PC-3 (cell line): ENCODE data around the gene TMEM201. TPM values are rescaled to one million over a fixed set of nuclear protein-coding genes. Genes with fewer than 3 reads are reported as not detected.

Experiments
- ATAC-seq: fragments of 200-7000 bp; cut with Tn5 transposase; 2 replicates; pipeline ENCODE4 v1.9.1; 2020; ENCODE audit warnings: mild to moderate bottlenecking, moderate library complexity
- BruUV-seq: library from RNA; stranded (reverse); fragments of 400-500 nt; replicated peaks from 2 replicates; lab custom pipeline; 2021; lab: Mats Ljungman, UMichigan
- CTCF ChIA-PET: fragments of 300-600 bp; sonication (Branson Sonifier 250); formaldehyde crosslinking; loops from one replicate; lab custom pipeline; 2022; ENCODE audit warnings: antibody characterized with exemption; lab: Charles Lee
- POLR2A ChIA-PET: fragments of 300-600 bp; sonication (Branson Sonifier 250); formaldehyde crosslinking; loops from one replicate; lab custom pipeline; 2022; ENCODE audit warnings: antibody characterized with exemption; ENCODE audit not compliant: unreplicated experiment; lab: Charles Lee
- DNase-seq: peaks from one replicate; pipeline ENCODE4 v3.0.0-alpha.2; 2015
- H2AFZ ChIP-seq: fragments of 300-600 bp; sonication (generic); 2 replicates; pipeline ENCODE4 v1.6.0; 2016; ENCODE audit warnings: antibody characterized with exemption, low read length
- H3F3A ChIP-seq: fragments of 300-600 bp; sonication (generic); one replicate; pipeline ENCODE4 v1.6.0; 2017; ENCODE audit warnings: antibody characterized with exemption, low read length, control low read depth, mild to moderate bottlenecking; ENCODE audit not compliant: unreplicated experiment
- H3K27ac ChIP-seq: fragments of 300-600 bp; sonication (generic); 2 replicates; pipeline ENCODE4 v1.5.1; 2016; ENCODE audit warnings: mild to moderate bottlenecking, low read length
- H3K27me3 ChIP-seq: fragments of 300-600 bp; sonication (generic); 2 replicates; pipeline ENCODE4 v1.6.1; 2016; ENCODE audit warnings: low read length, mixed read lengths
- H3K36me3 ChIP-seq: fragments of 300-600 bp; sonication (generic); 2 replicates; pipeline ENCODE4 v1.6.1; 2016; ENCODE audit warnings: low read depth, mixed run types, low read length, mixed read lengths
- H3K4me1 ChIP-seq: fragments of 300-600 bp; sonication (generic); 2 replicates; pipeline ENCODE4 v1.5.1; 2016; ENCODE audit warnings: low read length; ENCODE audit not compliant: insufficient read depth
- H3K4me2 ChIP-seq: fragments of 300-600 bp; sonication (generic); 2 replicates; pipeline ENCODE4 v1.6.0; 2016; ENCODE audit warnings: low read length
- H3K4me3 ChIP-seq: fragments of 300-600 bp; sonication (generic); 2 replicates; pipeline ENCODE4 v1.5.1; 2016; ENCODE audit warnings: mild to moderate bottlenecking, low read length, mixed read lengths
- H3K79me2 ChIP-seq: fragments of 300-600 bp; sonication (generic); 2 replicates; pipeline ENCODE4 v1.6.1; 2017; ENCODE audit warnings: low read length, mixed read lengths
- H3K9ac ChIP-seq: fragments of 300-600 bp; sonication (generic); 2 replicates; pipeline ENCODE4 v1.6.0; 2016; ENCODE audit warnings: mild to moderate bottlenecking, low read length
- H3K9me2 ChIP-seq: fragments of 300-600 bp; sonication (generic); replicated peaks from 2 replicates; pipeline ENCODE4 v1.6.1; 2016; ENCODE audit warnings: mixed run types, low read length, mixed read lengths
- H3K9me3 ChIP-seq: fragments of 300-600 bp; sonication (generic); 2 replicates; pipeline ENCODE4 v1.6.1; 2016; ENCODE audit warnings: low read length, mixed read lengths
- H4K20me1 ChIP-seq: fragments of 300-600 bp; sonication (generic); 2 replicates; pipeline ENCODE4 v1.6.1; 2016; ENCODE audit warnings: low read length, mixed read lengths
- EZH2 ChIP-seq: fragments of 300-600 bp; sonication (generic); IDR thresholded peaks from one replicate; pipeline ENCODE4 v1.6.1; 2017; ENCODE audit warnings: antibody characterized with exemption, mild to moderate bottlenecking, low read length; ENCODE audit not compliant: unreplicated experiment
- EZH2phosphoT487 ChIP-seq: fragments of 300-600 bp; sonication (generic); IDR thresholded peaks from 2 replicates; pipeline ENCODE4 v1.6.1; 2018; ENCODE audit warnings: mild to moderate bottlenecking, antibody characterized with exemption, low read length, borderline replicate concordance
- intact Hi-C: fragments of 100-400 bp; cut with micrococcal nuclease; formaldehyde crosslinking; loops from 2 replicates; pipeline ENCODE4 v1.9.0; 2023
- total RNA-seq: library from RNA; depleted of rRNA; stranded (reverse); fragments of >200 nt; gene quantifications from 2 replicates; pipeline ENCODE4 v1.2.3, GENCODE V29; 2014
- TF ChIP-seq, protein P1 (sequence below): fragments of 300-600 bp; sonication (generic); conservative IDR thresholded peaks from 2 replicates; pipeline ENCODE4 v1.5.1; 2017; ENCODE audit warnings: antibody characterized with exemption, low read depth, mild to moderate bottlenecking, low read length

TMEM201 gene
- total RNA-seq, 1 experiment from 2014 or later = 13.8 TPM

DNA sequence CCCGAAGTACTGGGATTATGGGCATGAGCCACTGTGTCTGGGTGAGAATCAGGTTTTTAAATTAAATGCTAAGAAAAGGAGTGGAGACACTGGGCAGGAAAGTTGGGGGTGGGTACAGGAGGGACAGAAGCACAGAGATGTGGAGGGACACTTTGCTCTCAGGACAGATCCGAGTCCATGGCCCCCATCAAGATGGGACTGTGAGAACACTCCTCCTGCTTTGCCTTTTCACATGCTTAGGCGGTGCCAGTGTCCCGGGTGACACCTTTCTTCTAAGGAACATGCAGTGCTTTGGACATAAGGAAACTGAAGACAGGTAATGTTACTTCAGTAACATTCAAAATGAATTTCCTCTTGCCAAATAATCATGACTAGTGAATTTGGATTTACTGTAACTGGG lies 32.8 kb upstream of the TMEM201 start:
- ChIA-PET POLR2A (no interaction called here), CTCF (interaction anchor here (0.7 kb wide), 1 partner anchor 56 kb away, joined by 4 read pairs; no protein-coding TSS in a partner anchor)
- no peak for ATAC-seq
- no peak for DNase-seq
- no peak overlapping the region for H2AFZ ChIP-seq
- H3K4me1 ChIP-seq = peaks cover 17% of the 10 kb centered on the region
- peaks cover 18% of the 10 kb centered on the region for H3K36me3 ChIP-seq
- no peaks in the 10 kb centered on the region for H3F3A ChIP-seq
- no peak overlapping the region for H3K9ac ChIP-seq
- BruUV-seq = no TSS peak
- H3K79me2 ChIP-seq = peaks cover 26% of the 10 kb centered on the region
- no peaks in the 10 kb centered on the region for H3K9me3 ChIP-seq
- TF ChIP-seq, protein P1, sequence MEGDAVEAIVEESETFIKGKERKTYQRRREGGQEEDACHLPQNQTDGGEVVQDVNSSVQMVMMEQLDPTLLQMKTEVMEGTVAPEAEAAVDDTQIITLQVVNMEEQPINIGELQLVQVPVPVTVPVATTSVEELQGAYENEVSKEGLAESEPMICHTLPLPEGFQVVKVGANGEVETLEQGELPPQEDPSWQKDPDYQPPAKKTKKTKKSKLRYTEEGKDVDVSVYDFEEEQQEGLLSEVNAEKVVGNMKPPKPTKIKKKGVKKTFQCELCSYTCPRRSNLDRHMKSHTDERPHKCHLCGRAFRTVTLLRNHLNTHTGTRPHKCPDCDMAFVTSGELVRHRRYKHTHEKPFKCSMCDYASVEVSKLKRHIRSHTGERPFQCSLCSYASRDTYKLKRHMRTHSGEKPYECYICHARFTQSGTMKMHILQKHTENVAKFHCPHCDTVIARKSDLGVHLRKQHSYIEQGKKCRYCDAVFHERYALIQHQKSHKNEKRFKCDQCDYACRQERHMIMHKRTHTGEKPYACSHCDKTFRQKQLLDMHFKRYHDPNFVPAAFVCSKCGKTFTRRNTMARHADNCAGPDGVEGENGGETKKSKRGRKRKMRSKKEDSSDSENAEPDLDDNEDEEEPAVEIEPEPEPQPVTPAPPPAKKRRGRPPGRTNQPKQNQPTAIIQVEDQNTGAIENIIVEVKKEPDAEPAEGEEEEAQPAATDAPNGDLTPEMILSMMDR = no peak
- no peak for TF ChIP-seq EZH2phosphoT487
- no peak for TF ChIP-seq EZH2
- peak overlapping the region; percentile 61 for H3K4me2 ChIP-seq
- H3K4me3 ChIP-seq = no peak overlapping the region
- H3K9me2 ChIP-seq = no peaks in the 10 kb centered on the region
- intact Hi-C loops = loop anchor here (2.0 kb wide), 1 partner anchor 15 kb away; no protein-coding TSS in a partner anchor
- peaks cover 6% of the 10 kb centered on the region; the same call in 1 of the 2 replicates for H4K20me1 ChIP-seq
- H3K27me3 ChIP-seq = no peaks in the 10 kb centered on the region
- no peak overlapping the region for H3K27ac ChIP-seq

DNA sequence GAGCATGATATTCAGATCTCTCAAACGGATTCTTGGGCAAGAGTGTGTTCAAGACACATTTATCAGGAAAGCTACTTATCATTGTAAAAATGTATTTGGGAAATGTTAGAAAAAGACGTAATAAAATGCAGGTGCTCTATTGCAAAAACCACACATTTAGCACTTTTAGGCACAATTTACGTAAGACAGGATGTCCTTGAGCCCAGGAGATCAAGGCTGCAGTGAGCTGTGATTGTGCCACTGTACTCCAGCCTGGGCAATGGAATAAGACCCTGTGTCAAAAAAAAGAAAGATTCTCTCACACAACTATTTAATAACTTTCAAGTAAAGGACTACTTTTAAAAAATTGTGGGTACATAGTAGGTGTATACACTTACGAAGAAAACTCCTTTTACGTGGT lies 31.1 kb upstream of the TMEM201 start:
- no peak overlapping the region for H3K9ac ChIP-seq
- DNase-seq (no peak), ATAC-seq (no peak)
- ChIA-PET CTCF (no interaction called here), POLR2A (no interaction called here)
- intact Hi-C loops = no loop called here
- H3K36me3 ChIP-seq = peaks cover 18% of the 10 kb centered on the region
- H3K79me2 ChIP-seq = peaks cover 10% of the 10 kb centered on the region; the same call in 1 of the 2 replicates
- no peak overlapping the region for H3K27ac ChIP-seq
- no peaks in the 10 kb centered on the region for H3K9me3 ChIP-seq
- no peak overlapping the region for H3K4me3 ChIP-seq
- no peak overlapping the region for H2AFZ ChIP-seq
- peaks cover 27% of the 10 kb centered on the region for H3K4me1 ChIP-seq
- no peaks in the 10 kb centered on the region for H3F3A ChIP-seq
- no peak for TF ChIP-seq EZH2
- TF ChIP-seq, protein P1 = no peak
- no peak for TF ChIP-seq EZH2phosphoT487
- H4K20me1 ChIP-seq = peaks cover 10% of the 10 kb centered on the region; the same call in 1 of the 2 replicates
- H3K9me2 ChIP-seq = no peaks in the 10 kb centered on the region
- no peak overlapping the region for H3K4me2 ChIP-seq
- no TSS peak for BruUV-seq
- no peaks in the 10 kb centered on the region for H3K27me3 ChIP-seq

DNA sequence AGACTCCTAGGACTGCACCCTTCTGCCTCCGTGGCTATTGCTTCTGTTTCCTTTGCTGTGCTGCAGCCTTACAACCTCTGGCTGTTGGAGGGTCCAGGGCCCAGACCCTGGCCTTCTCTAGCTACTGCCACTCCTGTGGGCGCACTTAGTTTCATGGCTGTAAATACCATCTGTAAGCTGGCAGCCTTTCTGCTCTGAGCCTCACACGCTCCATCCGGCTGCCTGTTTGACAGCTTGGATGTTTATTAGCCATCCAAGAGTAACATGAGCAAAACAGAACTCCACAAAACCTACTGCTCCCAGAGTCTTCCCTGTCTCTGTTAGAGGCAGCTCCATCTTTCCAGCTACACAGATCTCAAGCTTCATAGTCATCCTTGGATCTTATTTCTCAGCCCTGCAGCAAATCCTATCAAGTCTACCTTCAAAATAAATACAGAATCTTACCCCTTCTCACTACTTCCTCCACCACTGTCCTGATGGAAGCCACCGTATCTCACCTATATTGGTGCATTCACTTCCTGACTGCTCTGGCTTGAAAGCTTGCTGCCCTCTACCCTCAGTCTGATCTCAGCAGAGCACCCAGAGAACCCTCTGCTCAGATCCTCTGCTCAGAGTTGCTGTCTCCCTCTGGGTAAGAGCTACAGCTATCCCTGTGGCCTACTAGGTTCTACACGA lies 30.3 kb upstream of the TMEM201 start:
- Histone ChIP-seq H3K4me2 (no peak overlapping the region), H3K9me3 (no peaks in the 10 kb centered on the region), H3K79me2 (peaks cover 10% of the 10 kb centered on the region; the same call in 1 of the 2 replicates), H3K36me3 (peaks cover 18% of the 10 kb centered on the region), H3K9ac (no peak overlapping the region), H2AFZ (no peak overlapping the region), H3K27ac (no peak overlapping the region), H3K4me1 (peaks cover 27% of the 10 kb centered on the region), H4K20me1 (peaks cover 10% of the 10 kb centered on the region; the same call in 1 of the 2 replicates), H3K9me2 (no peaks in the 10 kb centered on the region), H3F3A (no peaks in the 10 kb centered on the region), H3K4me3 (no peak overlapping the region), H3K27me3 (no peaks in the 10 kb centered on the region)
- ChIA-PET CTCF (no interaction called here), POLR2A (no interaction called here)
- DNase-seq = no peak
- no peak for ATAC-seq
- intact Hi-C loops = no loop called here
- BruUV-seq = no TSS peak
- TF ChIP-seq EZH2phosphoT487 (no peak), EZH2 (no peak)
- TF ChIP-seq, protein P1 = no peak
